AG10803 (cell line): Measurements from ENCODE around the gene STK32C.

Experiments
- DNase-seq: peaks from one replicate; pipeline ENCODE4 v3.0.0; 2010; ENCODE audit warnings: low read depth
- H3K4me3 ChIP-seq: 2 replicates; pipeline ENCODE4 v1.5.1; 2011; ENCODE audit warnings: mild to moderate bottlenecking, low read length, control low read depth
- CTCF ChIP-seq: conservative IDR thresholded peaks from 2 replicates; pipeline ENCODE4 v1.5.1; 2011; ENCODE audit warnings: mild to moderate bottlenecking, low read length, control low read depth, inconsistent platforms

STK32C gene

GRCh38 chr10:132276706-132277105 is 31.0 kb downstream of the STK32C start:
- no peak overlapping the region for H3K4me3 ChIP-seq
- no peak for TF ChIP-seq CTCF
- DNase-seq = no peak

GRCh38 chr10:132276179-132276675 is 31.5 kb downstream of the STK32C start:
- H3K4me3 ChIP-seq = no peak overlapping the region
- DNase-seq = no peak

GRCh38 chr10:132275426-132276178 is 32.1 kb downstream of the STK32C start:
- no peak for DNase-seq

More at GRCh38 chr10:132276179-132276675, 31.5 kb downstream of the STK32C start:
- no peak for TF ChIP-seq CTCF

GRCh38 chr10:132274986-132275385 is 32.8 kb downstream of the STK32C start:
- DNase-seq = no peak
- no peak for TF ChIP-seq CTCF
- no peak overlapping the region for H3K4me3 ChIP-seq

More at GRCh38 chr10:132275426-132276178, 32.1 kb downstream of the STK32C start:
- TF ChIP-seq CTCF = no peak
- H3K4me3 ChIP-seq = no peak overlapping the region

GRCh38 chr10:132274581-132274980 is 33.2 kb downstream of the STK32C start:
- no peak for DNase-seq
- TF ChIP-seq CTCF = no peak
- no peak overlapping the region for H3K4me3 ChIP-seq

- no peak for TF ChIP-seq CTCF
- DNase-seq = no peak
These were observed 33.8 kb downstream of the STK32C start for GRCh38 chr10:132273966-132274365.

GRCh38 chr10:132273304-132273944 is 34.3 kb downstream of the STK32C start:
- TF ChIP-seq CTCF = no peak
- no peak for DNase-seq
- no peak overlapping the region for H3K4me3 ChIP-seq

More at GRCh38 chr10:132273966-132274365, 33.8 kb downstream of the STK32C start:
- H3K4me3 ChIP-seq = no peak overlapping the region
